SK-N-SH (cell line): Measurements from ENCODE around the gene ACTG2. TPM values are rescaled to one million over a fixed set of nuclear protein-coding genes. Genes with fewer than 3 reads are reported as not detected.

Source experiments
- CTCF ChIA-PET: fragments of 300-600, 350-600 bp; formaldehyde crosslinking; extraction: SDS; loops from one replicate; lab custom pipeline; 2021; lab: Yijun Ruan, JAX
- POLR2A ChIA-PET: fragments of 350-600 bp; sonication (Branson Sonifier 250); formaldehyde crosslinking; extraction: SDS; loops from one replicate; lab custom pipeline; 2020; ENCODE audit warnings: antibody characterized with exemption, inconsistent platforms; lab: Yijun Ruan, JAX
- DNase-seq: peaks from one replicate; pipeline ENCODE4 v3.0.0; 2012
- H2AFZ ChIP-seq: fragments of 200-600 bp; sonication (generic); 2 replicates; pipeline ENCODE4 v1.8.1; 2016; ENCODE audit warnings: antibody characterized with exemption, mild to moderate bottlenecking, low read depth
- H3F3A ChIP-seq: fragments of 200-600 bp; sonication (generic); replicated peaks from 2 replicates; pipeline ENCODE3; 2016; ENCODE audit warnings: antibody characterized with exemption, mild to moderate bottlenecking; ENCODE audit not compliant: insufficient read depth
- H3K27ac ChIP-seq, 2 experiments: fragments of 200-500 bp in 1 of 2; fragments of 200-600 bp in 1 of 2; sonication (Bioruptor generic) in 1 of 2; sonication (generic), shearing (Covaris generic) in 1 of 2; 2 replicates each; pipeline versions ENCODE4 v1.5.1 to v1.6.1; 2014 to 2016; ENCODE audit warnings: low read depth in 2 of 2, inconsistent platforms in 1 of 2, low read length in 1 of 2, mild to moderate bottlenecking in 1 of 2, mixed read lengths in 1 of 2
- H3K27me3 ChIP-seq: fragments of 200-600 bp; sonication (generic), shearing (Covaris generic); 2 replicates; pipeline ENCODE4 v1.6.1; 2016; ENCODE audit warnings: mixed run types; ENCODE audit not compliant: insufficient read depth
- H3K36me3 ChIP-seq, 2 experiments: fragments of 200-500 bp in 1 of 2; fragments of 200-600 bp in 1 of 2; sonication (Bioruptor generic) in 1 of 2; sonication (generic) in 1 of 2; replicated peaks in 1 of 2; 2 replicates each; pipeline versions ENCODE3 to v1.5.1; 2014 to 2016; ENCODE audit warnings: low read length in 1 of 2, mild to moderate bottlenecking in 1 of 2; ENCODE audit not compliant: insufficient read depth in 2 of 2, control insufficient read depth in 1 of 2
- H3K4me1 ChIP-seq, 2 experiments: fragments of 200-500 bp in 1 of 2; fragments of 200-600 bp in 1 of 2; sonication (Bioruptor generic) in 1 of 2; sonication (generic), shearing (Covaris generic) in 1 of 2; 2 replicates each; pipeline versions ENCODE4 v1.5.1 to v1.6.1; 2014 to 2016; ENCODE audit warnings: low read depth in 1 of 2, low read length in 1 of 2, mixed run types in 1 of 2; ENCODE audit not compliant: insufficient read depth in 2 of 2, control insufficient read depth in 1 of 2
- H3K4me2 ChIP-seq: fragments of 200-600 bp; sonication (generic), shearing (Covaris generic); 2 replicates; pipeline ENCODE4 v1.6.1; 2017; ENCODE audit warnings: mixed run types
- H3K4me3 ChIP-seq, 2 experiments: fragments of 200-500 bp in 1 of 2; fragments of 200-600 bp in 1 of 2; sonication (Bioruptor generic) in 1 of 2; sonication (generic), shearing (Covaris generic) in 1 of 2; 2 replicates each; pipeline versions ENCODE4 v1.5.1 to v1.8.1; 2014 to 2016; ENCODE audit warnings: low read depth in 2 of 2, inconsistent platforms in 1 of 2, low read length in 1 of 2, mild to moderate bottlenecking in 1 of 2, mixed read lengths in 1 of 2, moderate library complexity in 1 of 2
- H3K79me2 ChIP-seq: fragments of 200-600 bp; sonication (generic); 2 replicates; pipeline ENCODE4 v1.8.1; 2017; ENCODE audit warnings: mild to moderate bottlenecking; ENCODE audit not compliant: insufficient read depth
- H3K9ac ChIP-seq: fragments of 200-600 bp; sonication (generic); 2 replicates; pipeline ENCODE4 v1.6.1; 2017; ENCODE audit warnings: mixed run types
- H3K9me2 ChIP-seq: fragments of 200-600 bp; sonication (generic); 2 replicates; pipeline ENCODE4 v1.6.1; 2017; ENCODE audit warnings: mixed run types
- H3K9me3 ChIP-seq: fragments of 200-600 bp; sonication (generic); 2 replicates; pipeline ENCODE4 v1.6.1; 2017; ENCODE audit warnings: mixed run types, mild to moderate bottlenecking, moderate library complexity
- H4K20me1 ChIP-seq: fragments of 200-600 bp; sonication (generic); 2 replicates; pipeline ENCODE4 v1.6.1; 2017; ENCODE audit warnings: mild to moderate bottlenecking, mixed run types; ENCODE audit not compliant: insufficient read depth
- CTCF ChIP-seq: fragments of 200-600 bp; sonication (generic); IDR thresholded peaks from 2 replicates; pipeline ENCODE4 v1.6.1; 2017; ENCODE audit warnings: antibody characterized with exemption, mild to moderate bottlenecking, moderate library complexity
- EZH2phosphoT487 ChIP-seq: fragments of 200-600 bp; sonication (generic); IDR thresholded peaks from 2 replicates; pipeline ENCODE4 v1.6.1; 2017; ENCODE audit warnings: low read depth, mixed run types, mild to moderate bottlenecking, antibody characterized with exemption, moderate library complexity, borderline replicate concordance
- FOSL2 ChIP-seq: IDR thresholded peaks from 2 replicates; pipeline ENCODE4 v1.4.0; 2012; ENCODE audit warnings: low read depth, mild to moderate bottlenecking, moderate library complexity, borderline replicate concordance
- GABPA ChIP-seq: IDR thresholded peaks from 2 replicates; pipeline ENCODE4 v1.4.0; 2012; ENCODE audit warnings: low read depth, mild to moderate bottlenecking
- IRF3 ChIP-seq: fragments of 150-350 bp; IDR thresholded peaks from 2 replicates; pipeline ENCODE4 v1.6.1; 2016; ENCODE audit warnings: mild to moderate bottlenecking, low read depth, low read length
- JUND ChIP-seq: IDR thresholded peaks from 2 replicates; pipeline ENCODE4 v1.4.0; 2012
- MEF2A ChIP-seq: IDR thresholded peaks from 2 replicates; pipeline ENCODE4 v1.4.0; 2012; ENCODE audit warnings: low read depth, borderline replicate concordance
- NFIC ChIP-seq: IDR thresholded peaks from 2 replicates; pipeline ENCODE4 v1.4.0; 2012; ENCODE audit warnings: borderline replicate concordance
- NRF1 ChIP-seq: IDR thresholded peaks from 2 replicates; pipeline ENCODE4 v1.6.1; 2012; ENCODE audit warnings: low read depth, mild to moderate bottlenecking, low read length
- RAD21 ChIP-seq: IDR thresholded peaks from 2 replicates; pipeline ENCODE4 v1.6.1; 2012; ENCODE audit warnings: mild to moderate bottlenecking, low read length
- RCOR1 ChIP-seq: fragments of 150-350 bp; IDR thresholded peaks from 2 replicates; pipeline ENCODE4 v1.6.1; 2017; ENCODE audit warnings: antibody characterized with exemption, low read length
- SIN3A ChIP-seq: IDR thresholded peaks from 2 replicates; pipeline ENCODE4 v1.6.1; 2012; ENCODE audit warnings: low read depth, mild to moderate bottlenecking, low read length, moderate library complexity, borderline replicate concordance
- SMC3 ChIP-seq: IDR thresholded peaks from 2 replicates; pipeline ENCODE4 v1.6.1; 2012; ENCODE audit warnings: low read depth, low read length, improper control_type of control experiment
- TAF1 ChIP-seq: IDR thresholded peaks from 2 replicates; pipeline ENCODE4 v1.6.1; 2012; ENCODE audit warnings: low read depth, mild to moderate bottlenecking, low read length, moderate library complexity, borderline replicate concordance
- TCF12 ChIP-seq: IDR thresholded peaks from 2 replicates; pipeline ENCODE4 v1.4.0; 2012
- USF1 ChIP-seq: IDR thresholded peaks from 2 replicates; pipeline ENCODE4 v1.4.0; 2012; ENCODE audit warnings: low read depth, borderline replicate concordance
- YY1 ChIP-seq: IDR thresholded peaks from 2 replicates; pipeline ENCODE4 v1.4.0; 2012; ENCODE audit warnings: low read depth, mild to moderate bottlenecking
- WGBS: methylation state at CpG from one replicate; pipeline ENCODE4 v1.1.6; 2017; ENCODE audit warnings: low lambda C conversion rate; 5-methylcytosine and 5-hydroxymethylcytosine counted together
- polyA plus RNA-seq, 3 experiments: library from polyadenylated mRNA; depleted of rRNA; stranded (reverse); fragments of >200 nt; gene quantifications; 2 replicates each; pipeline ENCODE4 v1.2.3, GENCODE V29; 2012
- TF ChIP-seq, protein P1 (sequence below): IDR thresholded peaks from 2 replicates; pipeline ENCODE4; 2012

Gene ACTG2
- polyA plus RNA-seq, 1 of the 3 experiments (the other 2 are of a cell fraction): 0.25 TPM

- H4K20me1 ChIP-seq: no peaks in the 10 kb centered on the region
- H3K79me2 ChIP-seq: no peaks in the 10 kb centered on the region
- no peaks in the 10 kb centered on the region for H3K9me2 ChIP-seq
- H3K36me3 ChIP-seq: peaks cover 25 to 36% of the 10 kb centered on the region in 2 experiments
- H3K27ac ChIP-seq: no peak overlapping the region
- H3F3A ChIP-seq: no peaks in the 10 kb centered on the region
- CTCF ChIA-PET: no interaction called here
- WGBS: 94% methylated on average over 9 of the region's 9 CpGs
- DNase-seq: no peak
- TF ChIP-seq TCF12: no peak
- TF ChIP-seq RAD21: no peak
- no peak for TF ChIP-seq EZH2phosphoT487
- TF ChIP-seq SIN3A: no peak
- no peak for TF ChIP-seq NRF1
- TF ChIP-seq MEF2A: no peak
- TF ChIP-seq FOSL2: no peak
- no peak for TF ChIP-seq USF1
- TF ChIP-seq TAF1: no peak
- TF ChIP-seq, protein P1, sequence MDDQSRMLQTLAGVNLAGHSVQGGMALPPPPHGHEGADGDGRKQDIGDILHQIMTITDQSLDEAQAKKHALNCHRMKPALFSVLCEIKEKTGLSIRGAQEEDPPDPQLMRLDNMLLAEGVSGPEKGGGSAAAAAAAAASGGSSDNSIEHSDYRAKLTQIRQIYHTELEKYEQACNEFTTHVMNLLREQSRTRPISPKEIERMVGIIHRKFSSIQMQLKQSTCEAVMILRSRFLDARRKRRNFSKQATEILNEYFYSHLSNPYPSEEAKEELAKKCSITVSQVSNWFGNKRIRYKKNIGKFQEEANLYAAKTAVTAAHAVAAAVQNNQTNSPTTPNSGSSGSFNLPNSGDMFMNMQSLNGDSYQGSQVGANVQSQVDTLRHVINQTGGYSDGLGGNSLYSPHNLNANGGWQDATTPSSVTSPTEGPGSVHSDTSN: no peak
- TF ChIP-seq SMC3: no peak
- TF ChIP-seq RCOR1: no peak
- TF ChIP-seq GABPA: no peak
- TF ChIP-seq CTCF: no peak
- TF ChIP-seq IRF3: no peak
- TF ChIP-seq YY1: no peak
- TF ChIP-seq NFIC: no peak
- TF ChIP-seq JUND: no peak
- H3K4me2 ChIP-seq: no peak overlapping the region
- no peaks in the 10 kb centered on the region for H3K4me1 ChIP-seq
- no peak overlapping the region for H3K4me3 ChIP-seq
- no peak overlapping the region for H2AFZ ChIP-seq
- POLR2A ChIA-PET: interaction anchor here (0.6 kb wide), 1 partner anchor 299 kb away, joined by 3 read pairs; no protein-coding TSS in a partner anchor
- H3K27me3 ChIP-seq: no peaks in the 10 kb centered on the region
- no peaks in the 10 kb centered on the region for H3K9me3 ChIP-seq
- no peak overlapping the region for H3K9ac ChIP-seq
These were observed 24.4 kb upstream of the ACTG2 start for GRCh38 chr2:73868204-73868978.
